ENCODE data around the gene MYH8.

DNA sequence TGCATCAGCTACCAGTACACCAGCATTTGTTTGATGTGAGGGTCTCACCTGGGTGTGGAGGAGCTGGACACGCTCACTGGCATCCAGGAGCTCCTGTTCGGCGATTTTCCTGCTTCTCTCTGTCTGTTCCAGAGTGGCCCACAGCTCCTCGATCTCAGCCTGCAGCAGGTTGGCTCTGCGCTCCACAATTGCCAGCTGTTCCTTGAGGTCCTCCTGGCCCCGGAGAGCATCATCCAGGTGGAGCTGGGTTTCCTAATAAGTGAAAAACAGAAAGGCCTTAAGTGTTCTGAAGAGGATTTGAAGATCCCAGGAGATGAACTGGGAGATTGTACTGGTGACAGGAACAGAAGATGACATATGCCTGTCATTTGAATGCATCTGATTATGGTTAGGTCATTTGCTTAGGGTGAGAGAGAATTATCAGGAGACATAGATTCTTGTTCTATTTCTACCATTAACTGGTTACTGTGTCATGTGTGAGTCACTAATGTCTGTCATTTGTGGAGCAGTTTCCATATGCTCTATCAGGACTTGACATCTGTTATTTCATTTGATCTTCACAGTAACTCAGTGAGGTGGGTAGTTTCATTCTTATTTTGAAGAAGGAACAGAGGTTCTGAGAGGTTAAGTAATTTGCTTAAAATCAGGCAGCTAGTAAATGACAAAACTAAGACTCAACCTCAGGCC, 27.4 kb downstream of the MYH8 start:
- no peak for TF ChIP-seq YY1 (IDR thresholded peaks at IDR 0.05)
- TF ChIP-seq, protein P1, sequence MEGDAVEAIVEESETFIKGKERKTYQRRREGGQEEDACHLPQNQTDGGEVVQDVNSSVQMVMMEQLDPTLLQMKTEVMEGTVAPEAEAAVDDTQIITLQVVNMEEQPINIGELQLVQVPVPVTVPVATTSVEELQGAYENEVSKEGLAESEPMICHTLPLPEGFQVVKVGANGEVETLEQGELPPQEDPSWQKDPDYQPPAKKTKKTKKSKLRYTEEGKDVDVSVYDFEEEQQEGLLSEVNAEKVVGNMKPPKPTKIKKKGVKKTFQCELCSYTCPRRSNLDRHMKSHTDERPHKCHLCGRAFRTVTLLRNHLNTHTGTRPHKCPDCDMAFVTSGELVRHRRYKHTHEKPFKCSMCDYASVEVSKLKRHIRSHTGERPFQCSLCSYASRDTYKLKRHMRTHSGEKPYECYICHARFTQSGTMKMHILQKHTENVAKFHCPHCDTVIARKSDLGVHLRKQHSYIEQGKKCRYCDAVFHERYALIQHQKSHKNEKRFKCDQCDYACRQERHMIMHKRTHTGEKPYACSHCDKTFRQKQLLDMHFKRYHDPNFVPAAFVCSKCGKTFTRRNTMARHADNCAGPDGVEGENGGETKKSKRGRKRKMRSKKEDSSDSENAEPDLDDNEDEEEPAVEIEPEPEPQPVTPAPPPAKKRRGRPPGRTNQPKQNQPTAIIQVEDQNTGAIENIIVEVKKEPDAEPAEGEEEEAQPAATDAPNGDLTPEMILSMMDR (IDR thresholded peaks at IDR 0.05; ENCODE audit: low read depth, low read length, missing input control) = no peak
- no peak for TF ChIP-seq EGR1 (IDR thresholded peaks at IDR 0.05; ENCODE audit: low read depth in 2 of 2)
